GM21515 (cell line): ENCODE data around the gene ITCH.

Experiments
- ATAC-seq: cut with Tn5 transposase; IDR thresholded peaks from one replicate; pipeline ENCODE4 v1.9.1; 2021; ENCODE audit not compliant: unreplicated experiment

The ITCH gene

GRCh38 chr20:34544109-34544796 is 181.2 kb downstream of the ITCH start:
- ATAC-seq: no peak

DNA sequence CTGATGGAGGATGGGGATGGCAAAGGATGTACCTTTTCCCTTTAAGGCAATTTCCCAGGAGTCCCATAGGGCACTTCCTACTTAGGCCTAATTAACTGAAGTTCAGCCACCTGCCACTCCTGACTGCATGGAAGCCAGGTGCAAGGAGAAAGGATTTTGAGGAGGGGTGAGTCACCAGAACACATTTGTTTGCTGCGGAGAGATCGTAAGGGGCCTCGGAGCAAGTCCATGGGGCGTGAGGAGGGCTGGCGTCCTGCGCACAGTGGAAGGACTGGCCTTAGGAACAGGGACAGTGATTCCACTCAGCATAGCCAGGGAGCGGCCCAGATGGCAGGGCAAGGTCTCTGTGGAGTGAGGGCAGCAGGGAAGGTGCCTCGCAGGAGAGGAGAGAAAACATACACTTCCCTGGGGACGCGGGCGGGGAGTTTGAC is 183.7 kb downstream of the ITCH start:
- ATAC-seq: no peak

DNA sequence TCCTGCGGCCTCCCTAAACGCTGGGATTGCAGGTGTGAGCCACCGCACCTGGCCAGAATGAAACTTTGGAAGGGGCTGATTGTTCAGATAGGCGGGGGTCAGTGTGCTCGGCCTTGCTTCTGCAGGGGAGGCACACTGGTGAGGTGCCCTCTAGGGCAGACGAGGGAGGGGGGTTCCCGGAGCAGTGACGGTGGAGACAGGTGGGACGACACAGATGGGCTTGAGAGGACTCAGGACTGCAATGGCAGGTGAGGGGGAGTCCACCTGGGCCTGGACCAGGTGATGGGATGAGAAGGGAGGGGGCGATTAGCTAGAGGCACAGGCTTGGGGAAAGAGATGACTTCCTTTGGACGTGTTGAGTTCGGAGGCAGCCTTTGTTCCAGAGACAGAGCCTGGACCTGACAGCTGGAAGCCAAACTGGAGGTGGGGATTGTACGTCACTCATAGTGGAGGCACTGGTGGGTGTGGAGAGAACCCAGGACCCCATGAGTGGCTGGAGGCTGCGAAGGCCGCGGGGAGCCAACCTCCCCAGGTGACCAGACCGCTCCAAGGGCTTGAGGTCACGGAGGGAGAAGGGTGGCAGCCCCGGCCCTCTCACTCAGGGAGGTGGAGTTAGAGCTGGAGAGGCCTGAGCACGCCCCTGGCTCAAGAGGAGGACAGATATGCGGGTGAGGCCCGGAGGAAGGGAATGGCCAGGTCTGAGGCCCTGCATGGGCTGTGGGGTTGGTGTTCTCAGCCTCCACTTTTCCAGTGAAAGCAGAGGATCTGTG is 185.0 kb downstream of the ITCH start:
- no peak for ATAC-seq

DNA sequence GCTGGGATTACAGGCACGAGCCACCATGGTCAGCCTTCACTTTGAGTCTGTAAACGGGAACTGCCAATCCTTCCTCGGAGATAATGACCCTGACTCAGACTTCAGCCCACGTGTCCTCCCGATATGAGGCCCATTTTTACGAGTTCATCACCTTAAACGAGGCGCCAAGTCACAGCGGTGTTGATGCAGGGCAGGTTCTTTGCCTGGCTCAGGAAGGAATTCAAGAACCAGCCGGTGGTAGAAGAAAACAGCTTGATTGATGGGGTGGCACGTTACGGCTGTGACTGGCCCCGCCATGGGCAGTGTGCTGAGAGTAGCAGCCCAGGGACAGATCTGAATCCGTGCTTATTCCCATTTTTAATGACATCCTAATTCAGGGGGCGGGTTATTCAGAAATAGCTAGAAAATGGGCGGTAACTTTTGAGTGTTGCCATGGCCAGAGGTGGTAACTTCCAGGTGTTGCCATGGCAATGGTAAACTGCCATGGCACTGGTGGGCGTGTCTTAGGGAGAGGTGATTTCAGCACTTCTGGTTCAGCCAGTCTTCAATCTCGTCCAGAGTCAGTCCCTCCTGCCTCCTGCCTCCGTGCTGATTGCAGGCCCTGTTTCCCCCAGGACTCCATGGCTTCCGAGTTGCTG is 186.3 kb downstream of the ITCH start:
- no peak for ATAC-seq

GRCh38 chr20:34549929-34550305 is 186.8 kb downstream of the ITCH start:
- ATAC-seq: no peak

- ATAC-seq: no peak
Observed at GRCh38 chr20:34552569-34552968, 189.5 kb downstream of the ITCH start.

GRCh38 chr20:34553366-34553867 is 190.3 kb downstream of the ITCH start:
- ATAC-seq: no peak

DNA sequence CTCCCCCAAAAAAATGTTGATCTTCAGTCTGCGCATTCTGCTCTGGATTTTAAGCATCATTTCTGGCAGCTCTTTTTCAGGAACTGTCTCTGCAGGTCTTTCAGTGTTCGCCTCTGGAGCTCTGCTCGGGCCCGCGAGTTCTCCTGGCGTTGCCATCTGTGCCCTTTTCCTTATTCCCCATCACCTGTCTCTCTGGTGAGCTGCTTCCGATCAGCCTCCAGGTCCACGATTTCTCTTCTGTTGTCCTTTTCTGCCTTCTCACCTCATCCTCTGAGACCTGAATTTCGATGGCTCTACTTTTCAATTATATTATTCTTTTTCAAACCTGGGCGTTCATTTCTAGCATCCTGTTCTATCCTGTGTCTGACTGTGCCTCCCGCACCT is 194.9 kb downstream of the ITCH start:
- no peak for ATAC-seq

DNA sequence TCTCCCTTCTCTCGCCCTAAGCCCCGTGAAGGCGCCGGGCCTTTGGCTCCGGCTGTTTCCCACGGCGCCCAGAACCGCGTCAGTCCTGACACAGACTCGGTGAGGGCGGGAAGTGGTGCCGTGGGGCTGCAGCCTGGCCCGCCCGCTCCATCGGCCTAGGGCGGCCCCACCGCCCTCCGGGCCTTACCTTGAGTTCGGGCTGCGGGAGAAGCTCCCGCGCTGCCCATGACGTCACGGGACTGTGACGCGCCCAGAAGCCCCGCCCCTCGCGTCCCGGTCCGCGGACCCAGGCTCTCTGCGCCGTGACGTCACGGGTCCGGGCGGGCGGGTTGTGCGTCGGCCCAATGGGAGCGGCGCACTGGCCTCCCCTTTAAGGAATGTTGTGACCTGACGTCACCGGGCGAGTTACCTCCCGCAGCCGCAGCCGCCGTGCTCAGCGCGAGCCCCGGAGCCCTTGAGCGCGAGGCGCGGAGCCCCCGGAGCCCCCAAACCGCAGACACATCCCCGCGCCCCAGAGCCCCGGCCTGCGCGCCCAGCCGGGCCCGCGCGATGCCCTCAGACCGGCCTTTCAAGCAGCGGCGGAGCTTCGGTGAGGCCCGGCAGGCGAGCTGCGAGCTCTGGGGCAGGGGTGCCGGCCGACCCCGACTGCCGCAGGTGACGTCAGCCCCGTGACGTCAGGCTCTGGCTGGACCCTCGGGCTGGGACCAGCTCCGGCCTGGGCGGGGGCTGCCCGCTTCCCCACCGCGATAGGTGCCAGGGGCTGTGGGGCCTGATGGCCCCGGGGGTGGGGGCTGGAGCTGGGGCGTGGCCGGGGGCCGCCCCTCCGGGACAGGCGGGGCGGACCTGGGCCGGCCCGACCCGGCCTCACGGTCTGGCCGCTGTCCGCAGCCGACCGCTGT is 195.5 kb downstream of the ITCH start, which contains the start of gene MAP1LC3A:
Gene MAP1LC3A, plus strand, starts transcription at position 399 of the 899 bp plus-strand sequence. Its CDS starts 151 bp downstream, at position 550.
- ATAC-seq: no peak

GRCh38 chr20:34559311-34560140 is 196.5 kb downstream of the ITCH start:
- ATAC-seq: no peak

DNA sequence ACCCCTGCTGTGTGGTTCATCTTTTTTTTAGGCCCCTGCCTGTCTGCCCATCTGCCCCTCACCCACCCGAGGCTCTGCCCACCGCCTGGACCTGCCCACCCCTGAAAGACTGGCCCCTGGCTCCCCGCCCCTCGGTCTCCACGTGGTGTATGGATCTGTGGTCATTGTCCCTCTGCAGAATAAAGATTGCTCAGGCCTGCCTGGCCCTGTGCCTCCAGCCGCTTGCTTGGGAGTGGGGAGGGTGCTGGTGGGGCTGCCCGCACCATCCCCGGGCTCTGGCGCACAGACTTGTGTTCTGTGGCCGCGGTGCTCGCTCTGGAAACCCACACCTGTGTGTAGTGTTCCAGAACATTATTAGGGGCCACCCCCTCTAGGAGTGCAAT is 197.1 kb downstream of the ITCH start:
- ATAC-seq: no peak

DNA sequence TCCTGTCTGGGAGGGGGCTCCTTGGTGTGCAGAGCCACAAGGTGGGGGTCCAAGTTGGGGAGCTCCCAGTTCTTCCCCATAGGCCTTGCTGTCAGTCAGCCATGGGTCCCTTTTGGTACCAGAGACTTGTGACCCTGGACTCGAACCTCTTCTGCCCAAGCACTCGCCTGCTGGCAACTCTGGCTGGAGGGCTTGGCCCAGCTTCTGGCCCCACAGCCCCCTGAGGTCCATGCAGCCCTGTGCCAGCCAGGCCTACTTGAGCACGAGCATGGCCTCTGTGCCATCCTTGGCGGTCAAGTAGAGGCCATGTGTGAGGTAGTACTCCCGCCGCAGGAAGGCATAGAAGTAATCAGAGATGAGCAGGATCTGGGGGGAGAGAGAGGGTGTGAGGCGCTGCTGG is 197.5 kb downstream of the ITCH start:
- no peak for ATAC-seq
